Esophagus squamous epithelium (tissue), 5 donors: ENCODE results near the gene EPB41L4A. TPM values are rescaled to one million over a fixed set of nuclear protein-coding genes. Genes with fewer than 3 reads are reported as not detected.

Source experiments
- DNase-seq: peaks from one replicate; lab custom pipeline; 2025; lab: John Stamatoyannopoulos, UW
- H3K27ac ChIP-seq, 4 donors: fragments of 200-600 bp; sonication (generic); one replicate each; pipeline ENCODE4 v1.5.1; 2016 to 2019; ENCODE audit warnings: mild to moderate bottlenecking in 1 of 4
- H3K27me3 ChIP-seq, 4 donors: fragments of 200-600 bp; sonication (generic); 1 replicate in 3 of 4; 2 replicates in 1 of 4; pipeline versions ENCODE4 v1.5.1 to v1.6.0; 2017 to 2021; ENCODE audit warnings: antibody characterized with exemption in 1 of 4
- H3K36me3 ChIP-seq, 3 donors: fragments of 200-600 bp; sonication (generic); one replicate each; pipeline ENCODE4 v1.5.1; 2016 to 2019
- H3K4me1 ChIP-seq, 3 donors: fragments of 200-600 bp; sonication (generic); one replicate each; pipeline ENCODE4 v1.5.1; 2017 to 2019
- H3K4me3 ChIP-seq, 4 donors: fragments of 200-600 bp; sonication (generic); 1 replicate in 3 of 4; 2 replicates in 1 of 4; pipeline ENCODE4 v1.5.1; 2016 to 2019; ENCODE audit warnings: mild to moderate bottlenecking in 2 of 4, moderate library complexity in 1 of 4
- H3K9me3 ChIP-seq, 3 donors: fragments of 200-600 bp; sonication (generic); one replicate each; pipeline ENCODE4 v1.5.1; 2016 to 2019
- POLR2A ChIP-seq, 4 donors: fragments of 450-650 bp; IDR thresholded peaks; one replicate each; pipeline ENCODE4 v1.6.1; 2017; ENCODE audit warnings: antibody characterized with exemption in 4 of 4, mild to moderate bottlenecking in 4 of 4, moderate library complexity in 3 of 4
- WGBS, 2 donors: methylation state at CpG; one replicate each; pipeline ENCODE4 v1.1.5; 2018; 5-methylcytosine and 5-hydroxymethylcytosine counted together
- intact Hi-C: fragments of 100-400 bp; cut with DNase I; formaldehyde crosslinking; loops from one replicate; pipeline ENCODE4 v1.15.0; 2022
- total RNA-seq, 4 donors: library from RNA; depleted of rRNA; stranded (reverse); fragments of >200 nt; gene quantifications; one replicate each; pipeline ENCODE4 v1.1.0, GENCODE V29; 2016
- TF ChIP-seq, protein P1 (sequence below), 6 experiments: fragments of 450-650 bp in 4 of 6; fragments of 200-600 bp in 2 of 6; sonication (generic) in 2 of 6; IDR thresholded peaks; one replicate each; pipeline ENCODE4 v1.5.1; 2016 to 2019; ENCODE audit warnings: antibody characterized with exemption in 6 of 6, mild to moderate bottlenecking in 4 of 6, moderate library complexity in 4 of 6
- donor health status: DM: yes; HTN: yes; CAD: no.

EPB41L4A gene
- total RNA-seq, 4 donors from 2014 or later, result 18.9 to 25.9 (median 20.7) TPM

DNA sequence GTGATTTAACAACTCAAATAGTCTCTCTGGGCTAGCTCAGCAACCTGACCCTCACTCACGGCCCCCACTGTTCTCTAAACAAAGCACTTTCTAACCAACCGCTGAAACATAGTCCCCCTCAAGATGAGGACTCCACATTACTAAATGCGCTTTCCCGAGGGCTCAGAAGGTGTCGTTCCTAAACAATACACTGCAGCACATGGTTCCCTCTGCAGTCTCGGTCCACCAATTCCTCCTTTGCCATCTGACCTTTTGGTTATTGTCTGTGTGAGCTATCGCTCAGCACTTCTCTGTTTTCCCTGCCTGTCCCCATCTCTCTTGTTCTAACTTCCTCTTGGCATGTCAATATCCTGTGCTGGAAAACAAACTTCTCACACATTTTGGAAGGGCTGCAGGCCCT lies 7.2 kb downstream of the EPB41L4A start:
- DNase-seq, result no peak
- Histone ChIP-seq H3K27ac (peak overlapping the region; percentile 1 to 74 (median 66)), H3K4me1 (peaks cover 0 to 69% (median 29%) of the 10 kb centered on the region in 3 donors), H3K27me3 (no peaks in the 10 kb centered on the region), H3K9me3 (no peaks in the 10 kb centered on the region), H3K36me3 (peaks cover 0 to 5% (median 0%) of the 10 kb centered on the region in 3 donors), H3K4me3 (no peak overlapping the region)
- 53 to 56% methylated on average over 6 to 7 of the region's 7 CpGs for WGBS, 2 donors
- no peak for TF ChIP-seq POLR2A (IDR thresholded peaks at IDR 0.05)
- TF ChIP-seq, protein P1, sequence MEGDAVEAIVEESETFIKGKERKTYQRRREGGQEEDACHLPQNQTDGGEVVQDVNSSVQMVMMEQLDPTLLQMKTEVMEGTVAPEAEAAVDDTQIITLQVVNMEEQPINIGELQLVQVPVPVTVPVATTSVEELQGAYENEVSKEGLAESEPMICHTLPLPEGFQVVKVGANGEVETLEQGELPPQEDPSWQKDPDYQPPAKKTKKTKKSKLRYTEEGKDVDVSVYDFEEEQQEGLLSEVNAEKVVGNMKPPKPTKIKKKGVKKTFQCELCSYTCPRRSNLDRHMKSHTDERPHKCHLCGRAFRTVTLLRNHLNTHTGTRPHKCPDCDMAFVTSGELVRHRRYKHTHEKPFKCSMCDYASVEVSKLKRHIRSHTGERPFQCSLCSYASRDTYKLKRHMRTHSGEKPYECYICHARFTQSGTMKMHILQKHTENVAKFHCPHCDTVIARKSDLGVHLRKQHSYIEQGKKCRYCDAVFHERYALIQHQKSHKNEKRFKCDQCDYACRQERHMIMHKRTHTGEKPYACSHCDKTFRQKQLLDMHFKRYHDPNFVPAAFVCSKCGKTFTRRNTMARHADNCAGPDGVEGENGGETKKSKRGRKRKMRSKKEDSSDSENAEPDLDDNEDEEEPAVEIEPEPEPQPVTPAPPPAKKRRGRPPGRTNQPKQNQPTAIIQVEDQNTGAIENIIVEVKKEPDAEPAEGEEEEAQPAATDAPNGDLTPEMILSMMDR (IDR thresholded peaks at IDR 0.05), result no peak
- intact Hi-C loops, result no loop called here

DNA sequence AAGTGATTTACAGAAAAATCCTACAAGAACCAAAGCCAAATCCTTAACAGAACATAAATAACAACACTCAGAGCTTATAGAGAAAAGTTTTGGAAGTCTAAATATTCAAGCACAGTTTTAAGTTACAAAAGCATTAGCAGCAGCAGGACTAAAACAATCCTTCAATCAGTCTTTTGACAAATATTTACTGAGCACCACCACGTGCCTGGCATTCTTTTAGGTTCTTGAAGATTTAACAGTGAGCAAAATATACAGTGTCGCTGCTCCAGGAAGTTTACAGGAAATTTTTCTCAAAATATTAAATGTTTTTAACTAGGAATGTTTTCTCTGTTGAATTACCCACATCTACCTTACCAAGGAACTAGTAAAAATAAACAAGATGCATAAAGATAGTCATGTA lies 11.4 kb downstream of the EPB41L4A start:
- DNase-seq, result no peak
- 41 to 48% methylated on average over 2 of the region's 2 CpGs for WGBS, 2 donors
- Histone ChIP-seq H3K27ac (no peak overlapping the region), H3K4me1 (peaks cover 0 to 40% (median 11%) of the 10 kb centered on the region in 3 donors), H3K36me3 (peaks cover 0 to 7% (median 0%) of the 10 kb centered on the region in 3 donors), H3K27me3 (no peaks in the 10 kb centered on the region), H3K4me3 (no peak overlapping the region), H3K9me3 (no peaks in the 10 kb centered on the region)
- TF ChIP-seq, protein P1 (IDR thresholded peaks at IDR 0.05), result no peak
- no peak for TF ChIP-seq POLR2A (IDR thresholded peaks at IDR 0.05)
- intact Hi-C loops, result no loop called here

DNA sequence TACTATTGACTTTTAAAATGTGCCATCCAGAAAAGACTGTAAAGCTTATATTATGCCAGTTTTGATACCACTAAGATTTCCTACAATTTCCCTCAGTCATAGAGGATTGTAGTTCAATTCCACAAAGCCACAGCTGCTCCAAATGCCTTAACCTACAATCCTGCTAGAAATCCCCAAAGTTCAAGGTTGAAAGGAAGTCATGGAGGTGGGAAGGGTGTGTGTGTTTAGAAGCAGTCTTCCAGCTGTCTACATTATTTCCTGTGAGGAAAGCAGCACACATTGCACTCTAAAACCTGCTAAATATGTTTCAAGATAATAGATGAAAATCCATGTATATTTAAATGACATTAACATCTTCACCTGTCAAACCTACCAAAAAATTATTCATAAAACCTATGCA lies 11.8 kb downstream of the EPB41L4A start:
- intact Hi-C loops, result no loop called here
- H3K9me3 ChIP-seq, result no peaks in the 10 kb centered on the region
- TF ChIP-seq, protein P1 (IDR thresholded peaks at IDR 0.05), result no peak
- no peak for TF ChIP-seq POLR2A (IDR thresholded peaks at IDR 0.05)
- no peak for DNase-seq
- peaks cover 0 to 8% (median 0%) of the 10 kb centered on the region in 3 donors for H3K36me3 ChIP-seq
- H3K4me1 ChIP-seq, result peaks cover 0 to 35% (median 10%) of the 10 kb centered on the region in 3 donors
- H3K27ac ChIP-seq, result no peak overlapping the region
- no peaks in the 10 kb centered on the region for H3K27me3 ChIP-seq
- no peak overlapping the region for H3K4me3 ChIP-seq

DNA sequence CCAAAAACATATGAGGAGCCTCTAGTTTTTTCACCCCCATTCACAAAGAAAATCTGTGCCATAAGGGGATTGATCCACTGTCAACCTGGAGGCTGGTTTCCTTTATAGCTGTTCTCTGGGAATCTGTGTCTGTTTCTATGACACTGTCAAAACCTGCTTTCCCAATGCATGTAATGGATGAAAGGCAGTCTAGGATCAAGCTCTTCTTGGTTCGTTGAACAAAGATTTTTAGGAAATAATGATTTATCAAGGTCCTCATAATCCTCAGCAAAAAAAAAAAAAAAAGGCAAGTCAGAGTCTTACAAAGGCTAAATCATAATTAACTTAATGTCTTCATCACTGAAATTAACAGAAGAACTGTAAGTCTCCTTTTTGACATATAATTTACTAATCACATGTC lies 16.0 kb downstream of the EPB41L4A start:
- Histone ChIP-seq H3K36me3 (peaks cover 0 to 40% (median 0%) of the 10 kb centered on the region in 3 donors), H3K4me1 (peaks cover 0 to 13% (median 3%) of the 10 kb centered on the region in 3 donors), H3K4me3 (no peak overlapping the region), H3K27me3 (no peaks in the 10 kb centered on the region), H3K9me3 (no peaks in the 10 kb centered on the region), H3K27ac (no peak overlapping the region)
- intact Hi-C loops, result no loop called here
- 52 to 85% methylated on average over 1 of the region's 1 CpG for WGBS, 2 donors
- TF ChIP-seq, protein P1 (IDR thresholded peaks at IDR 0.05), result no peak
- no peak for TF ChIP-seq POLR2A (IDR thresholded peaks at IDR 0.05)
- no peak for DNase-seq

DNA sequence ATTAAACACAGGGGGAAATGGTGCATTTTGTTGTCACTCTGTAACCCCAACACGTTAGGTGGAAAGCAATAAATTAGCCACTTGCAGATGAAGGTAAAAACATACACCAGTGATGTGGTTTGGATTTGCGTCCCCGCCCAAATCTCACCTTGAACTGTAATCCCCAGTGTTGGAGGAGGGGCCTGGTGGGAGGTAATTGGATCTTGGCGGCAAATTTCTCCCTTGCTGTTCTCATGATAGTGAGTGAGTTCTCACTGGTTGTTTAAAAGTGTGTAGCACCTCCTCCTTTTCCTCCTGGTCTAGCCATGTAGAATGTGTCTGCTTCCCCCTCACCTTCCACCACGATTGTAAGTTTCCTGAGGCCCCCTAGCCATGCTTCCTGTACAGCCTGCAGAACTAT lies 17.2 kb downstream of the EPB41L4A start:
- Histone ChIP-seq H3K27ac (no peak overlapping the region), H3K36me3 (peaks cover 0 to 42% (median 0%) of the 10 kb centered on the region in 3 donors), H3K9me3 (no peaks in the 10 kb centered on the region), H3K27me3 (no peaks in the 10 kb centered on the region), H3K4me1 (peaks cover 0 to 1% (median 0%) of the 10 kb centered on the region in 3 donors), H3K4me3 (no peak overlapping the region)
- WGBS, 2 donors, result 86 to 88% methylated on average over 5 of the region's 5 CpGs
- DNase-seq, result no peak
- intact Hi-C loops, result no loop called here
- TF ChIP-seq POLR2A (IDR thresholded peaks at IDR 0.05), result no peak
- TF ChIP-seq, protein P1 (IDR thresholded peaks at IDR 0.05), result no peak
